HG03457 (cell line): ENCODE data around the gene SHISA5.
"Not testable (repeated sequence)": the region's sequence is repeated elsewhere in the genome, so short reads cannot be mapped to it uniquely, and the experiment has no call there.

ENCODE experiments used
- ATAC-seq: cut with Tn5 transposase; IDR thresholded peaks from one replicate; pipeline ENCODE4 v1.9.1; 2021; ENCODE audit warnings: moderate number of reproducible peaks; ENCODE audit not compliant: unreplicated experiment

Gene SHISA5

GRCh38 chr3:48461767-48462166 is 42.2 kb downstream of the SHISA5 start:
- ATAC-seq: not testable (repeated sequence)

GRCh38 chr3:48460517-48460902 is 43.5 kb downstream of the SHISA5 start:
- no peak for ATAC-seq

GRCh38 chr3:48459773-48460516 is 44.0 kb downstream of the SHISA5 start:
- ATAC-seq: no peak

GRCh38 chr3:48459331-48459730 is 44.6 kb downstream of the SHISA5 start:
- no peak for ATAC-seq

GRCh38 chr3:48456456-48456855 is 47.5 kb downstream of the SHISA5 start:
- no peak for ATAC-seq

- no peak for ATAC-seq
Observed at GRCh38 chr3:48451270-48451669, 52.7 kb downstream of the SHISA5 start.

- peak; percentile 60 for ATAC-seq
Observed at GRCh38 chr3:48446425-48447193, 57.4 kb downstream of the SHISA5 start, which contains the start of gene ATRIP. Gene ATRIP (plus strand): TSS chr3:48446737. CDS start chr3:48446846, 109 bp downstream.

GRCh38 chr3:48446043-48446424 is 57.9 kb downstream of the SHISA5 start:
- ATAC-seq: no peak

- no peak for ATAC-seq
Observed at GRCh38 chr3:48445277-48445882, 58.6 kb downstream of the SHISA5 start.

- no peak for ATAC-seq
Observed at GRCh38 chr3:48441940-48442339, 62.0 kb downstream of the SHISA5 start.

- peak; percentile 1 for ATAC-seq
Observed at GRCh38 chr3:48440590-48440958, 63.4 kb downstream of the SHISA5 start.

- peak; percentile 90 for ATAC-seq
Observed at GRCh38 chr3:48439820-48440589, 64.0 kb downstream of the SHISA5 start, which contains the start of the genes CCDC51 and TMA7. Gene CCDC51 (minus strand): TSS chr3:48440119. CDS start chr3:48435128, 4,991 bp downstream. Gene TMA7 (plus strand): TSS chr3:48440257. CDS start chr3:48440297, 40 bp downstream.

- ATAC-seq: no peak
Observed at GRCh38 chr3:48437812-48438211, 66.2 kb downstream of the SHISA5 start.

GRCh38 chr3:48436855-48437254 is 67.1 kb downstream of the SHISA5 start:
- no peak for ATAC-seq

- ATAC-seq: no peak
Observed at GRCh38 chr3:48436477-48436787, 67.5 kb downstream of the SHISA5 start.

- ATAC-seq: no peak
Observed at GRCh38 chr3:48435774-48436476, 68.0 kb downstream of the SHISA5 start.

GRCh38 chr3:48435223-48435595 is 68.8 kb downstream of the SHISA5 start:
- no peak for ATAC-seq

GRCh38 chr3:48434591-48435222 is 69.3 kb downstream of the SHISA5 start:
- no peak for ATAC-seq

- ATAC-seq: no peak
Observed at GRCh38 chr3:48433472-48434118, 70.4 kb downstream of the SHISA5 start.
